Tracheal epithelial cell (primary cell): ENCODE data around the gene ARL2BP. TPM values are rescaled to one million over a fixed set of nuclear protein-coding genes. Genes with fewer than 3 reads are reported as not detected.

Source experiments
- total RNA-seq: library from RNA; depleted of rRNA; stranded (reverse); fragments of >200 nt; gene quantifications from 2 replicates; pipeline ENCODE4 v1.2.1, GENCODE V29; 2014

The ARL2BP gene
- 72.5 and 87.2 TPM in 2 replicates for total RNA-seq

DNA sequence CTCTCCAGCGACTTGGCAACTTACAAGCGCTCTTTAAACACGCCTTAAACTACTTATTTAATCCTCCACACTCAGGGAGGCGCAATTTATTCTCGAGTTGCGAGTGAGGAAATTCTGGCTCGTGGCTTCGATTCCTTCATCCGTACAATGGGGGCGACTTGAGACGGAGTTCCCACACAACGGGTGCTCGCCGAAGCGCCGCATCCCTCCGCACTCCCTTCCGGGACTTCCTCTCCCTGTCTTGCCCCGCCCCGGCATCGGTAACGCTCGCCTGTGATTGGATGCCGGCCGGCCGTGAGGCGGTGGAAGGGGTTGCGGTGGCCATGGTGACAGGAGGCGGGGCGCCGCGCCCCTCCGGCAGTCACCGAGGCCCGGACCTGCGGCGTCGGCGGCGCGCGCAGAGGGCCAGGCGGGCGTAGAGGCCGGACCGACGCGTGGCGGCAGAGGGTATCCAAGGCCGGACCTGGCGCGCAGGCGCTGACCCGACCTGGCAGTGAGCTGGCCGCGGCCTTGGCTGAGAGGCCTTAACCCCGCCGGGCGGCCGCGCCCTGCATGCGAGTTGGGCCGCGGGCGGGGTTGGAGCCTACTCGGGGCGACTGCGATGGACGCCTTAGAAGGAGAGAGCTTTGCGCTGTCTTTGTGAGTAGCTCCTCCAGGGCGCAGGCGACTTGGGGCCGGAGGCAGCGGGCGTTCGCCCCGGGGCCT lies at the start of gene ARL2BP:
Gene ARL2BP (plus strand): TSS at position 493 of the 705 bp plus-strand sequence. CDS start 109 bp downstream, at position 602.

DNA sequence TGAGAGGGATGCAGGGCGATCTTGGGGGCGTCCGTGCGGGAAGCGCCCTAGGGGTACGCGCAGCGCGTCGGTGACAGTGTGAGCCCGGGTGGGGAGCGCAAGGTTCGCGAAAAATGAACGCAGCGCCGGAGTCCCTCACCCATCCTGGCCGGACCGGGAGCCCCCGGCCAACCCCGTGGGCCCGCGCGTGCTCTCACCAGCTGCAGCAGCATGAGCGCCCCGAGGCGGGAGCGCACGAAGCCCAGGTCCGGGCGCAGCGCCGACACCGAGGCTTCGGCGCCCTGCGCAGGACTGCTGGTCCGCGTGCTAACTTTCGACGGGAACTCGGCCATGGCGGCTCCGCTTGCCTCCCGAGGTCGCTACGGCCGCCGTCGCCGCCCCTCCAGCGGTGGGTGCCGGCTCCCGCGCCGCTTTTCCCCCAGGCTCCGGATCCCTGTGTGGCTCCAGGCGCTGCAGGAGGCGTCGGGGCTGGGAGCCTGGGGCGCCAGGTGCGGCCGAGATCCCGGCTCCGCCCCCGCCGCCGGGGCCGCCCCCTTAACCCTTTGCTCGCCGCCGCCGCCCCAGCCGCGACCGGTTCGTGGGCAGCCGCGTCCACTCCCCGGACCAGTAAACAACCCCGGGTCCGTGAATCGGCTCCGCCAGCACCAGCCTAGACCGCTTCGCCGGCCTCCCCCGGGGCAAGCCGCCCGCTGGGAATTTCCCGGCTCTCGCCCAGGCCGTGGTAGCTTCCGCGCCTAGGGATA lies 39.3 kb downstream of the ARL2BP start, which contains the start of gene PLLP:
Gene PLLP (minus strand): TSS at position 464 of the 743 bp plus-strand sequence. CDS start 132 bp downstream, at position 332.

Other genes starting within 250 kb of the ARL2BP start
- gene CPNE2, start 152.7 kb upstream of the ARL2BP start, total RNA-seq = 9.8 and 17.4 TPM in 2 replicates
- 46.5 and 47.7 TPM in 2 replicates for gene PSME3IP1, start 59.2 kb upstream of the ARL2BP start, total RNA-seq
- gene RSPRY1, start 58.9 kb upstream of the ARL2BP start, total RNA-seq = 36.1 and 45.6 TPM in 2 replicates
- 15.4 and 37.1 TPM in 2 replicates for gene PLLP, start 39.4 kb downstream of the ARL2BP start, total RNA-seq
- gene CCL22, start 113.5 kb downstream of the ARL2BP start, total RNA-seq = not detected in 2 replicates
- gene CX3CL1, start 127.2 kb downstream of the ARL2BP start, total RNA-seq = 2.4 TPM in 1 of 2 replicates, not detected in the other
- not detected in 2 replicates for gene CCL17, start 159.5 kb downstream of the ARL2BP start, total RNA-seq
- gene CIAPIN1, start 202.1 kb downstream of the ARL2BP start, total RNA-seq = 75.2 and 83.9 TPM in 2 replicates
- 52.8 and 58.4 TPM in 2 replicates for gene COQ9, start 202.2 kb downstream of the ARL2BP start, total RNA-seq
- 72.5 and 111 TPM in 2 replicates for gene POLR2C, start 217.4 kb downstream of the ARL2BP start, total RNA-seq
- gene DOK4, start 241.2 kb downstream of the ARL2BP start, total RNA-seq = 19.0 and 32.0 TPM in 2 replicates